GM12878 (cell line): ENCODE results near the gene RASL11A. TPM values are rescaled to one million over a fixed set of nuclear protein-coding genes. Genes with fewer than 3 reads are reported as not detected.

Experiments used
- CEBPB ChIP-seq, 2 experiments: fragments of 150-350 bp in 1 of 2; IDR thresholded peaks; 2 replicates each; pipeline ENCODE4 v1.6.1; 2012 to 2014; ENCODE audit warnings: low read depth in 2 of 2, low read length in 2 of 2, borderline replicate concordance in 1 of 2, inconsistent platforms in 1 of 2
- NFIC ChIP-seq: IDR thresholded peaks from 2 replicates; pipeline ENCODE4 v1.6.1; 2012; ENCODE audit warnings: low read depth, mild to moderate bottlenecking, inconsistent platforms, low read length, moderate library complexity
- NFYA ChIP-seq: IDR thresholded peaks from 2 replicates; pipeline ENCODE4 v1.6.1; 2011; ENCODE audit warnings: low read depth, mild to moderate bottlenecking, low read length, improper control_type of control experiment, borderline replicate concordance
- NR2C1 ChIP-seq: fragments of 450-650 bp; IDR thresholded peaks from 2 replicates; pipeline ENCODE4 v1.6.1; 2017; ENCODE audit warnings: antibody characterized with exemption, mild to moderate bottlenecking, moderate library complexity
- SMAD5 ChIP-seq: IDR thresholded peaks from 2 replicates; pipeline ENCODE4 v1.6.1; 2016; ENCODE audit warnings: antibody characterized with exemption, low read depth
- YY1 ChIP-seq: IDR thresholded peaks from 2 replicates; pipeline ENCODE4 v1.6.1; 2011; ENCODE audit warnings: low read depth, mild to moderate bottlenecking, low read length
- polyA plus RNA-seq, 11 experiments: library from polyadenylated mRNA; depleted of rRNA in 4 of 11; unstranded in 6 of 11; stranded (reverse) in 5 of 11; fragments of >200 nt; fragmentation: Nextera tagmentation in 4 of 11; fragmentation: Illumina TruSeq in 1 of 11; extraction: Ambion mirVana in 4 of 11; extraction: Trizol in 1 of 11; gene quantifications; 1 replicate in 1 of 11; 2 replicates in 10 of 11; pipeline versions ENCODE4 v1.2.1 to v1.2.3, GENCODE V29; 2011 to 2016; ENCODE audit warnings: inconsistent platforms in 2 of 11, missing spikeins in 2 of 11, low read depth in 1 of 11
- total RNA-seq, 4 experiments: library from RNA; depleted of rRNA in 3 of 4; stranded (reverse); fragments of >200 nt in 3 of 4; fragmentation: Illumina TruSeq in 1 of 4; extraction: Trizol in 1 of 4; gene quantifications; 2 replicates each; pipeline versions ENCODE4 v1.2.1 to v1.2.3, GENCODE V29; 2013 to 2021
- TF ChIP-seq, protein P1 (sequence below): IDR thresholded peaks from 2 replicates; pipeline ENCODE4 v1.6.1; 2011; ENCODE audit warnings: mild to moderate bottlenecking, low read depth, low read length, moderate library complexity; ENCODE audit not compliant: insufficient replicate concordance
- TF ChIP-seq, protein P2 (sequence below): fragments of 450-650 bp; IDR thresholded peaks from 2 replicates; pipeline ENCODE4 v1.6.1; 2017; ENCODE audit warnings: low read depth, mild to moderate bottlenecking, moderate library complexity
- TF ChIP-seq, protein P3 (sequence below): fragments of 450-650 bp; IDR thresholded peaks from 2 replicates; pipeline ENCODE4 v1.6.1; 2017; ENCODE audit warnings: mild to moderate bottlenecking
- TF ChIP-seq, protein P4 (sequence below), 3 experiments: IDR thresholded peaks in 2 of 3; conservative IDR thresholded peaks in 1 of 3; 2 replicates each; pipeline ENCODE4 v1.5.1; 2011; ENCODE audit warnings: low read depth in 3 of 3, low read length in 3 of 3, mild to moderate bottlenecking in 3 of 3, control low read depth in 2 of 3, moderate library complexity in 2 of 3, inconsistent platforms in 1 of 3, mixed read lengths in 1 of 3; ENCODE audit not compliant: control insufficient read depth in 2 of 3, insufficient read depth in 1 of 3; ENCODE audit errors: extremely low read depth in 1 of 3
- TF ChIP-seq, protein P5 (sequence below): fragments of 450-650 bp; IDR thresholded peaks from 2 replicates; pipeline ENCODE4 v1.6.1; 2016; ENCODE audit warnings: mild to moderate bottlenecking
- TF ChIP-seq, protein P6 (sequence below): IDR thresholded peaks from 2 replicates; pipeline ENCODE4 v1.6.1; 2012; ENCODE audit warnings: mild to moderate bottlenecking, low read depth, low read length

The RASL11A gene
- total and polyA plus RNA-seq, 10 of the 15 experiments (the other 5 are each of a cell fraction or from before 2014, with no cell fraction given), result 0.04 to 1.3 (median 0.41) TPM; not detected in 1

DNA sequence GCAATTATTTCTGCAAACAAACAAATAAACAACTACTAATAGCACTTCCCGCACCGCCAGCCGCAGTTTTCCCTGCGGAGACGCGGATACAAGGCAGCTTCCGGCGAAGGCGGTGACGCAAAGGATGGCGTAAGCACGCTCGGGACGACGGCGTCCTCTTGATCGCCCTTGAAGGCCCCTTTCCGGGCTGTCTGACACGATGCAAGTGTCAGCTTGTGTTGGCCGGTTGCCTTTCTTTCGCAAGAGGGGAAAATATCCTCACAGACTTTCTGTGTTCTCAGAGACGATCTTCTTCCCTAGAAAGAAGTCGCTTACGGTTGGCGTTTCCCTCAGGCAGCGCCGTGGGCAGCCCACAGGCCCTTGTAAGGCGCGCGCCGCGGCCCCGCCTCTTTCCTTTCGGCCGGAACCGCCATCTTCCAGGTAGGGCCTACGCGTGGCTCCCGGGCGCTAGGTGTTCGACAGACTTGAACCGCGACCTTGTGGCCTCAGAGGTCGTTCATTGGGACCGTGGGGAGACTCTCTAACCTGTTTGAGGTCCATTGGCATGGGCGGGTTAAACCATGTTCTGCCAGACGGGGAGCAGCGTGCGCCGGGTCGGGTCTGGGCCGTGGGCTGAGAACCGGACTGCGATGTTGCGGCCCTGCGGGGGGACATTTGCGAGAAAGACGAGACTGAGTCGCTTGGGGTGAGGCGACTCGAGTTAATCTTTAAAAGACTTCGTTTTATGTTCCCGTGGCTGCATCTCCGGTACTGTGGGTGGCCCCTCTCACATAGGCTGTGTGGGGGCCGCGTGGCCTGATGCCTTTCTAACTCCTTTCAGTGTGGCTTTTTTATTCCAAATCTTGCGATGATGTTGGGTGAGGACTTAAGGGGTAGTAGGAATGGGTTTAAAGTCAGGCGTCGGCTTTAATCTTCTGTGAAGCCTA, 19.2 kb upstream of the RASL11A start, which contains the start of gene RPL21 (continued):
- TF ChIP-seq, protein P1, sequence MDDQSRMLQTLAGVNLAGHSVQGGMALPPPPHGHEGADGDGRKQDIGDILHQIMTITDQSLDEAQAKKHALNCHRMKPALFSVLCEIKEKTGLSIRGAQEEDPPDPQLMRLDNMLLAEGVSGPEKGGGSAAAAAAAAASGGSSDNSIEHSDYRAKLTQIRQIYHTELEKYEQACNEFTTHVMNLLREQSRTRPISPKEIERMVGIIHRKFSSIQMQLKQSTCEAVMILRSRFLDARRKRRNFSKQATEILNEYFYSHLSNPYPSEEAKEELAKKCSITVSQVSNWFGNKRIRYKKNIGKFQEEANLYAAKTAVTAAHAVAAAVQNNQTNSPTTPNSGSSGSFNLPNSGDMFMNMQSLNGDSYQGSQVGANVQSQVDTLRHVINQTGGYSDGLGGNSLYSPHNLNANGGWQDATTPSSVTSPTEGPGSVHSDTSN, result peak; percentile 16
- TF ChIP-seq, protein P2, sequence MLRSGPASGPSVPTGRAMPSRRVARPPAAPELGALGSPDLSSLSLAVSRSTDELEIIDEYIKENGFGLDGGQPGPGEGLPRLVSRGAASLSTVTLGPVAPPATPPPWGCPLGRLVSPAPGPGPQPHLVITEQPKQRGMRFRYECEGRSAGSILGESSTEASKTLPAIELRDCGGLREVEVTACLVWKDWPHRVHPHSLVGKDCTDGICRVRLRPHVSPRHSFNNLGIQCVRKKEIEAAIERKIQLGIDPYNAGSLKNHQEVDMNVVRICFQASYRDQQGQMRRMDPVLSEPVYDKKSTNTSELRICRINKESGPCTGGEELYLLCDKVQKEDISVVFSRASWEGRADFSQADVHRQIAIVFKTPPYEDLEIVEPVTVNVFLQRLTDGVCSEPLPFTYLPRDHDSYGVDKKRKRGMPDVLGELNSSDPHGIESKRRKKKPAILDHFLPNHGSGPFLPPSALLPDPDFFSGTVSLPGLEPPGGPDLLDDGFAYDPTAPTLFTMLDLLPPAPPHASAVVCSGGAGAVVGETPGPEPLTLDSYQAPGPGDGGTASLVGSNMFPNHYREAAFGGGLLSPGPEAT, result peak; percentile 74
- TF ChIP-seq YY1 (peak; percentile 94), CEBPB (IDR thresholded peaks at IDR 0.05; ENCODE audit: borderline replicate concordance in 1 of 2, low read depth in 2 of 2, low read length in 2 of 2) (no peak), NFYA (no peak), SMAD5 (peak; percentile 94), NFIC (peak; percentile 16; the same call in 1 of the 2 replicates), NR2C1 (no peak)
- TF ChIP-seq, protein P3, sequence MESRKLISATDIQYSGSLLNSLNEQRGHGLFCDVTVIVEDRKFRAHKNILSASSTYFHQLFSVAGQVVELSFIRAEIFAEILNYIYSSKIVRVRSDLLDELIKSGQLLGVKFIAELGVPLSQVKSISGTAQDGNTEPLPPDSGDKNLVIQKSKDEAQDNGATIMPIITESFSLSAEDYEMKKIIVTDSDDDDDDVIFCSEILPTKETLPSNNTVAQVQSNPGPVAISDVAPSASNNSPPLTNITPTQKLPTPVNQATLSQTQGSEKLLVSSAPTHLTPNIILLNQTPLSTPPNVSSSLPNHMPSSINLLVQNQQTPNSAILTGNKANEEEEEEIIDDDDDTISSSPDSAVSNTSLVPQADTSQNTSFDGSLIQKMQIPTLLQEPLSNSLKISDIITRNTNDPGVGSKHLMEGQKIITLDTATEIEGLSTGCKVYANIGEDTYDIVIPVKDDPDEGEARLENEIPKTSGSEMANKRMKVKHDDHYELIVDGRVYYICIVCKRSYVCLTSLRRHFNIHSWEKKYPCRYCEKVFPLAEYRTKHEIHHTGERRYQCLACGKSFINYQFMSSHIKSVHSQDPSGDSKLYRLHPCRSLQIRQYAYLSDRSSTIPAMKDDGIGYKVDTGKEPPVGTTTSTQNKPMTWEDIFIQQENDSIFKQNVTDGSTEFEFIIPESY, result peak; percentile 85; the same call in 1 of the 2 replicates
- TF ChIP-seq, protein P4, sequence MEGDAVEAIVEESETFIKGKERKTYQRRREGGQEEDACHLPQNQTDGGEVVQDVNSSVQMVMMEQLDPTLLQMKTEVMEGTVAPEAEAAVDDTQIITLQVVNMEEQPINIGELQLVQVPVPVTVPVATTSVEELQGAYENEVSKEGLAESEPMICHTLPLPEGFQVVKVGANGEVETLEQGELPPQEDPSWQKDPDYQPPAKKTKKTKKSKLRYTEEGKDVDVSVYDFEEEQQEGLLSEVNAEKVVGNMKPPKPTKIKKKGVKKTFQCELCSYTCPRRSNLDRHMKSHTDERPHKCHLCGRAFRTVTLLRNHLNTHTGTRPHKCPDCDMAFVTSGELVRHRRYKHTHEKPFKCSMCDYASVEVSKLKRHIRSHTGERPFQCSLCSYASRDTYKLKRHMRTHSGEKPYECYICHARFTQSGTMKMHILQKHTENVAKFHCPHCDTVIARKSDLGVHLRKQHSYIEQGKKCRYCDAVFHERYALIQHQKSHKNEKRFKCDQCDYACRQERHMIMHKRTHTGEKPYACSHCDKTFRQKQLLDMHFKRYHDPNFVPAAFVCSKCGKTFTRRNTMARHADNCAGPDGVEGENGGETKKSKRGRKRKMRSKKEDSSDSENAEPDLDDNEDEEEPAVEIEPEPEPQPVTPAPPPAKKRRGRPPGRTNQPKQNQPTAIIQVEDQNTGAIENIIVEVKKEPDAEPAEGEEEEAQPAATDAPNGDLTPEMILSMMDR (IDR thresholded peaks at IDR 0.05 in 2 of 3, conservative IDR thresholded peaks at IDR 0.05 in 1 of 3; ENCODE audit: control insufficient read depth in 2 of 3, extremely low read depth in 1 of 3, insufficient read depth in 1 of 3, low read depth in 3 of 3, low read length in 3 of 3), result no peak
- TF ChIP-seq, protein P5, sequence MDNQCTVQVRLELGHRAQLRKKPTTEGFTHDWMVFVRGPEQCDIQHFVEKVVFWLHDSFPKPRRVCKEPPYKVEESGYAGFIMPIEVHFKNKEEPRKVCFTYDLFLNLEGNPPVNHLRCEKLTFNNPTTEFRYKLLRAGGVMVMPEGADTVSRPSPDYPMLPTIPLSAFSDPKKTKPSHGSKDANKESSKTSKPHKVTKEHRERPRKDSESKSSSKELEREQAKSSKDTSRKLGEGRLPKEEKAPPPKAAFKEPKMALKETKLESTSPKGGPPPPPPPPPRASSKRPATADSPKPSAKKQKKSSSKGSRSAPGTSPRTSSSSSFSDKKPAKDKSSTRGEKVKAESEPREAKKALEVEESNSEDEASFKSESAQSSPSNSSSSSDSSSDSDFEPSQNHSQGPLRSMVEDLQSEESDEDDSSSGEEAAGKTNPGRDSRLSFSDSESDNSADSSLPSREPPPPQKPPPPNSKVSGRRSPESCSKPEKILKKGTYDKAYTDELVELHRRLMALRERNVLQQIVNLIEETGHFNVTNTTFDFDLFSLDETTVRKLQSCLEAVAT, result 0 out of 2 replicates have a peak, but pooled peaks have one; percentile 30
- TF ChIP-seq, protein P6, sequence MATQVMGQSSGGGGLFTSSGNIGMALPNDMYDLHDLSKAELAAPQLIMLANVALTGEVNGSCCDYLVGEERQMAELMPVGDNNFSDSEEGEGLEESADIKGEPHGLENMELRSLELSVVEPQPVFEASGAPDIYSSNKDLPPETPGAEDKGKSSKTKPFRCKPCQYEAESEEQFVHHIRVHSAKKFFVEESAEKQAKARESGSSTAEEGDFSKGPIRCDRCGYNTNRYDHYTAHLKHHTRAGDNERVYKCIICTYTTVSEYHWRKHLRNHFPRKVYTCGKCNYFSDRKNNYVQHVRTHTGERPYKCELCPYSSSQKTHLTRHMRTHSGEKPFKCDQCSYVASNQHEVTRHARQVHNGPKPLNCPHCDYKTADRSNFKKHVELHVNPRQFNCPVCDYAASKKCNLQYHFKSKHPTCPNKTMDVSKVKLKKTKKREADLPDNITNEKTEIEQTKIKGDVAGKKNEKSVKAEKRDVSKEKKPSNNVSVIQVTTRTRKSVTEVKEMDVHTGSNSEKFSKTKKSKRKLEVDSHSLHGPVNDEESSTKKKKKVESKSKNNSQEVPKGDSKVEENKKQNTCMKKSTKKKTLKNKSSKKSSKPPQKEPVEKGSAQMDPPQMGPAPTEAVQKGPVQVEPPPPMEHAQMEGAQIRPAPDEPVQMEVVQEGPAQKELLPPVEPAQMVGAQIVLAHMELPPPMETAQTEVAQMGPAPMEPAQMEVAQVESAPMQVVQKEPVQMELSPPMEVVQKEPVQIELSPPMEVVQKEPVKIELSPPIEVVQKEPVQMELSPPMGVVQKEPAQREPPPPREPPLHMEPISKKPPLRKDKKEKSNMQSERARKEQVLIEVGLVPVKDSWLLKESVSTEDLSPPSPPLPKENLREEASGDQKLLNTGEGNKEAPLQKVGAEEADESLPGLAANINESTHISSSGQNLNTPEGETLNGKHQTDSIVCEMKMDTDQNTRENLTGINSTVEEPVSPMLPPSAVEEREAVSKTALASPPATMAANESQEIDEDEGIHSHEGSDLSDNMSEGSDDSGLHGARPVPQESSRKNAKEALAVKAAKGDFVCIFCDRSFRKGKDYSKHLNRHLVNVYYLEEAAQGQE, result no peak
